CD4-positive, alpha-beta T cell treated with Interleukin-15 for 4 hours (primary cell): ENCODE measurements around the gene SASH1.
"Not testable (repeated sequence)": the region's sequence is repeated elsewhere in the genome, so short reads cannot be mapped to it uniquely, and the experiment has no call there.

Experiments
- DNase-seq: peaks from one replicate; pipeline ENCODE4 v3.0.0-alpha.2; 2020; ENCODE audit warnings: low spot score

The SASH1 gene

DNA sequence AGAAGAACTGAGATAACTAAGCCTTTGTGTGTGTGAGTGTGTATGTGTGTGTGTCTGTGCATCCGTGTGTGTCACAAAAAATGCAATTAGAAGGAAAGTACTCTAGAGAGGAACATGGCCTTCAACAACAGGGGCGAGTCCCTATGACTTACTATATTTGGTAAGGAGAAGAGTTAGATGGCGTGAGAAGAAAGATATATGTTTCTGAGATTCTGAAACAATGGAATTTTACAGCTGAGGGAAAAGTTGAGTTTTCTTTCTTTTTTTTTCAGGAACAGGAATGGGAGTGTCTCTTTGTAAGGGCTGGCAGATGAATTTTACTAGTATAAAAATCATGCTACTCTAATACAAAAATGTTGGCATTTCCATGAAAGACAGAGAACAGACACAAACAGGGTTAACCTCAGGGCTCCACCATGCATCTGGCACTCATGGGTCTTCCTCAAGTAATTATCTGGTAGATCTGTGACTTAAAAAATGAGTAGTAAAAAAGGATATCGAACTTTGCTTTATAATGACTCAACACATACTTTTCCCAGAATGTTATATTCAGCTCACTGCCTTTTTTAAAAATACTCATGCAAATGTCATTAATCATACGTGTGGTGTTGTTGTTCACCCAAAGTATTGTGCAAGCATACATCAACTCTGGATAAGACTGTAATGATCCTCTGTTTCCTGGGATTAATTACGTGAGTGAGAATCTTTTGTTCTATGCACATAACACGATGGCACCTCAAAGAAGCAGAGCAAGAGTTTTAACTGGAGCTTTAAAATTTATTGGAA is 12.8 kb upstream of the SASH1 start:
- no peak for DNase-seq

DNA sequence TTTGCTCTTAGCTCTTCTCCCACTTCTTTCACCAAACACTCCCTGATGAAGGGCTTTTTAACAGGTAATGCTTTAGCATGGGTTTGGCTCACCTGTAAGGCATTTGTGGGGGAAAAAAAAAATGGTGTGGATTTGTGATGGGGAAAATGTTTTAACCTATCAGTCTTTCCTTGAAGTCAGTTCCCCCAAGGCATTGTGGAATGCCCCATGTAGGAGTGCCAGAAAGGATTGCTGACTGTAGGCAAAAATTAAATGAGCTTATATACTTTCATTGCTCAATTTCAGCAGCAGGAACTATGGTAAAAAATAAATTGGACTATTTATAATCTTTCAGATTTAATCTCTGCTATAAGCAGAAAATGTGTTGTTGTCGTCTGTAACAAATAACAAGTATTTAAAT is 10.6 kb upstream of the SASH1 start:
- DNase-seq, result no peak

- DNase-seq, result no peak
These were observed 5.7 kb upstream of the SASH1 start for GRCh38 chr6:148336901-148337300.

DNA sequence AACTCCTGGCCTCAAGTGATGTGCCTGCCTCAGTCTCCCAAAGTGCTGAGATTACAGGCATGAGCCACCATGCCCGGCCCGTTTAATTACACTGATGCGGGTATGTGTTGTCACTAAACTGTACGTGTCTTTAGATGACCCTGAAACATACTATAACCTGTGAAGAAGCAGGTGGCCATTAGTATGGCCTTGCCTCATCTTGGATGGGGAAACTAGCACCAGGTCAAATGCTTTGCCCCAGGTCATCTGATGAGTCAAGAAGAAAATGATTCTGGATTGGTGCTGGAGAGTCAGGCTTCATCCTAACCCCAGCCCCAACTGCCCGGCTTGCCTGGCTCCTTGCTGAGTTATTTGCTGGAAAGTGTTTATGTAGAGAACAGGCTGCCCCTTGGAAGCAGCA is 2.9 kb upstream of the SASH1 start:
- no peak for DNase-seq

DNA sequence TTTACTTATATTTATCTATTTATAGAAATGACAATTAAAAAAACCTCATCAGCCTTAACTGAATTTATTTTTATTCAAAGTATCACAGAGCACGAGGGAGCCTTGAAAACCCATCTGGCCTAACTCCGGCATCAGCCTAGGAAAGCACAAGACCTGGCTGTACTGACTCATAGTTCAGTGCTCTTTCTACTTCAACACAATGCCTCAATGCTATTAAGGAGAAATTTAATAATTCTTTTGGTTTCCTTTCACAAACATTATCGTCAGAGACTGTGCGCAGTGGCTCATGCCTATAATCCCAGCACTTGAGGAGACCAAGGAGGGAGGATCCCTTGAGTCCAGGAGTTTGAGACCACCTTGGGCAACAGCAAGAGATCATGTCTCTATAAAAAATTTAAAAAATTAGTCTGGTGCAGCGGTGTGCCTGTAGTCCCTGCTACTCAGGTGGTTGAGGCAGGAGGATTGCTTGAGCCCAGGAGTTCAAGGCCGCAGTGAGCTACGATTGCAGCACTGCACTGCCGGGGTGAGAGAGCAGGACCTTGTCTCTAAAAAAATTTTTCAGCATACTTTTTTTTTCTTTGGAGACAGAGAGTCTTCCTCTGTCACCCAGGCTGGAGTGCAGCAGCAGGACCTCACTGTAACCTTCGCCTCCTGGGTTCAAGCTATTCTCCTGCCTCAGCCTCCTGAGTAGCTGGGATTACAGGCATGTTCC is 1.9 kb upstream of the SASH1 start:
- no peak for DNase-seq

GRCh38 chr6:148342100-148342349 is 613 bp upstream of the SASH1 start:
- DNase-seq, result no peak

GRCh38 chr6:148343047-148343782 is 577 bp downstream of the SASH1 start:
- no peak for DNase-seq

- DNase-seq, result no peak
These were observed 2.5 kb downstream of the SASH1 start for GRCh38 chr6:148345176-148345575.

- no peak for DNase-seq
These were observed 2.9 kb downstream of the SASH1 start for GRCh38 chr6:148345578-148345977.

DNA sequence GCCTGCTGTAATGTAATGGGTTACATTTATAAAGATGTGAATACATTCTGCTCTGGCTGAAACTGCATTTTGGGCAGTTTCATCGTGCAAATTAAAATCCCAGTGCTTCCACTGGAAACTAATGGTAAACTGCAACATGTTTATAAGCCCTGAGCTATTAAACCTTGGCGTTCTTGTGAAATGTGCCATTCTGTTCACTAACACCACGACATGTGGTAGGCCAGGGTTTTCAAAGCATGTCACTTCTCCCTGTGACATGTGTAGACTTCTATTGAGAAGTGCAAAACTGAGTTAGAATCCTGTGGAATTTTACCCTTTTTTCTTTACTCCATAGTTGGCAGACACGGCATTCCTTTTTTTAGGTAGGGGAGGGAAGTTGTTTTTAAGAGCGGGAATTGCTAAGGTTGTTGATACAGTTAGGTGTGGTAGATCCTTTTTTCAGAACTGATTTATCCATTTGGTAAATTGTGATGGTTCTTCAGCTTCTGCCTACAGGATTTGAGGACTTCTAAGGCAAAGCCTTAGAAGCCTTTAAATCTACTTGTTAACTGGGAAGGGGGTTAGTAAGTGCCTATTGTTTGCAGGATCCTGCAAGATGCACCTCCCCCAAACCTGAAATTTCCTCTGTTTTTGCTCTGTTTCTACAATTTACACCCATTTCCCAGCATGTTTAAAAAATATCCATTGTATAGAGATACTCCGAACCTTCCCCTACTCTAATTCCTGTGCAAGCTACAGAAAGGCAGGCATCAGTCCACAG is 4.2 kb downstream of the SASH1 start:
- no peak for DNase-seq

DNA sequence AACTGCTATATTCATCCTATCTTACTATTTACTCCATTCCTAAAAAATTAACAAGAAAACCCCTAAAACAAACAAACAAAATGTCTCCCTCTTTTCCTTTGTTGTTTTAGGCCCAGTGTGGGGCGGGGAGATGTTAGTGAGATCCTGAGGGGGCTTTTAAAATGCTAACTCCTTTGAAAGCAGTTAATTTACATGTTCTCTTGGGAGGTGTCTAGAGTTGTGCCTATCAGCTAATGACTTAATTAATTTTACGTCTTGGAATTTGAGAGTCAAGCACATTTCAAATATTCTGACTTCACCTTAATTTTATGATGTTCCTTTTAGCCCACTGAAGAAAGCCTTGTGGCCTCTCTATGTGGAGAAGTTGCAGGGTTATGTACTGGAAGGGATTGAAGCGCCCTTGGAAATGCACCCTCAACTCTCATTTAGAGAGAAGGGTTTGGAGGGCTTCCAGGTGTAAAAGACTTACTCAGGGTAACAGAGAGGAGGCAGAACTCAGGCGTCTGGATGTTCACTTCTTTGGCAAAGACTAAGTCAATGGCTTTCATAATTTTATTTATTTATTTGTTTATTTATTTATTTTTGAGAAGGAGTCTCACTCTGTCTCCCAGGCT is 4.9 kb downstream of the SASH1 start:
- DNase-seq, result no peak

- DNase-seq, result no peak
These were observed 5.7 kb downstream of the SASH1 start for GRCh38 chr6:148348335-148348734.

DNA sequence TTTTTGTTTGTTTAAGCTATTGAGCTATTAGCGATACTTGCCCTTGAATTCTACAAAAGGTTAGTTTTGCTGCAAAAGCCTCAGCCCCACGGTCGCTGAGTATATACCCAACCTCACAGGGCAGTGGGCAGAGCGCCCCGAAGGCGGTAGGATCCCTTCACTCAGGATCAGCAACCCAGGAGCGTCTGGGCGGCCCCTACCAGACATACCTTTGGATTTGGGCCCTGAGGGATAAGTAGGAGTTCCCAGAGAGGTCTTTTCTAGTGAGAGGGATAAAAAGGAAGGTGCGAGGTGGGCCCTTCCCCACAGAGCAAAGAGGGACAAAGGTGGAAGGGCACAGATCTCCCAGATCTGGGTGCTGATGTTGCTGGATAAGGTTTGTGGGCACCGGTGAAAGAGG is 6.1 kb downstream of the SASH1 start:
- no peak for DNase-seq

GRCh38 chr6:148349466-148349865 is 6.8 kb downstream of the SASH1 start:
- no peak for DNase-seq

DNA sequence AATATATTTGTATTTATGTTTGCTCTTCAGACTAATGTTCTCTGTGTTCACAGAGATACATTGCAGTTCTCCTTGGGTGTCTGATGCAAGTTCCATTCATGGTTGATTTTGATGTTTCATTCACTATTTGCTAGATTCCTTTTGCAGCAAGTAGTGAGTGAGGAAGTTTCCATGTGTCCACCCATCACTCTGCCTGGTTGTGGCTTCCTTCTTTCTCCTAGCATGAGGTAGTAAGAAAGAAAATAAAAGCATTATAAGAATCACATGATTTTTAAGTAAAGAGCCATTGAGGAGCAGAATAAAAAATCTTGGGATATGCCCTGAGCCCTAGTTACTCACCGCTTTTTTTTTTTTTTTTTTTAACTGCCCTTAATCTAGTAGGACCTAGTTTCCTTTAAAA is 8.7 kb downstream of the SASH1 start:
- no peak for DNase-seq

- DNase-seq, result not testable (repeated sequence)
These were observed 9.8 kb downstream of the SASH1 start for GRCh38 chr6:148352421-148352820.

- no peak for DNase-seq
These were observed 15.7 kb downstream of the SASH1 start for GRCh38 chr6:148358196-148358785.

- DNase-seq, result no peak
These were observed 16.6 kb downstream of the SASH1 start for GRCh38 chr6:148359228-148359627.

GRCh38 chr6:148364056-148364824 is 21.6 kb downstream of the SASH1 start:
- no peak for DNase-seq

- DNase-seq, result no peak
These were observed 22.4 kb downstream of the SASH1 start for GRCh38 chr6:148365041-148365440.
